SK-N-SH (cell line): ENCODE data around the gene ATP6AP1.

Experiments
- CHD2 ChIP-seq: fragments of 150-350 bp; IDR thresholded peaks from 2 replicates; pipeline ENCODE4 v1.6.1; 2018; ENCODE audit warnings: low read length; ENCODE audit not compliant: partially characterized antibody
- FOXM1 ChIP-seq: IDR thresholded peaks from 2 replicates; pipeline ENCODE4 v1.4.0; 2012; ENCODE audit warnings: low read depth, mild to moderate bottlenecking
- NFIC ChIP-seq: IDR thresholded peaks from 2 replicates; pipeline ENCODE4 v1.4.0; 2012; ENCODE audit warnings: borderline replicate concordance
- NRF1 ChIP-seq: IDR thresholded peaks from 2 replicates; pipeline ENCODE4 v1.6.1; 2012; ENCODE audit warnings: low read depth, mild to moderate bottlenecking, low read length
- POLR2AphosphoS5 ChIP-seq: IDR thresholded peaks from 2 replicates; pipeline ENCODE4 v1.6.1; 2012; ENCODE audit warnings: low read depth, low read length
- RAD21 ChIP-seq: IDR thresholded peaks from 2 replicates; pipeline ENCODE4 v1.6.1; 2012; ENCODE audit warnings: mild to moderate bottlenecking, low read length
- RCOR1 ChIP-seq: fragments of 150-350 bp; IDR thresholded peaks from 2 replicates; pipeline ENCODE4 v1.6.1; 2017; ENCODE audit warnings: antibody characterized with exemption, low read length
- RFX5 ChIP-seq: IDR thresholded peaks from 2 replicates; pipeline ENCODE4 v1.6.1; 2012; ENCODE audit warnings: mild to moderate bottlenecking, improper control_type of control experiment, low read length
- TAF1 ChIP-seq: IDR thresholded peaks from 2 replicates; pipeline ENCODE4 v1.6.1; 2012; ENCODE audit warnings: low read depth, mild to moderate bottlenecking, low read length, moderate library complexity, borderline replicate concordance
- YY1 ChIP-seq: IDR thresholded peaks from 2 replicates; pipeline ENCODE4 v1.4.0; 2012; ENCODE audit warnings: low read depth, mild to moderate bottlenecking
- TF ChIP-seq, protein P1 (sequence below): fragments of 200-600 bp; sonication (generic); IDR thresholded peaks from 2 replicates; pipeline ENCODE4 v1.6.1; 2017; ENCODE audit warnings: antibody characterized with exemption, mild to moderate bottlenecking, moderate library complexity
- TF ChIP-seq, protein P2 (sequence below): fragments of 150-350 bp; IDR thresholded peaks from 2 replicates; pipeline ENCODE4 v1.6.1; 2017; ENCODE audit warnings: antibody characterized with exemption, low read length, low read depth, borderline replicate concordance

GRCh38 chrX:154383359-154384283 is 44.9 kb upstream of the ATP6AP1 start:
- TF ChIP-seq RCOR1 (no peak), RAD21 (no peak), NRF1 (no peak), TAF1 (no peak), CHD2 (no peak), POLR2AphosphoS5 (no peak), YY1 (no peak), FOXM1 (no peak), NFIC (no peak), RFX5 (no peak)
- TF ChIP-seq, protein P1, sequence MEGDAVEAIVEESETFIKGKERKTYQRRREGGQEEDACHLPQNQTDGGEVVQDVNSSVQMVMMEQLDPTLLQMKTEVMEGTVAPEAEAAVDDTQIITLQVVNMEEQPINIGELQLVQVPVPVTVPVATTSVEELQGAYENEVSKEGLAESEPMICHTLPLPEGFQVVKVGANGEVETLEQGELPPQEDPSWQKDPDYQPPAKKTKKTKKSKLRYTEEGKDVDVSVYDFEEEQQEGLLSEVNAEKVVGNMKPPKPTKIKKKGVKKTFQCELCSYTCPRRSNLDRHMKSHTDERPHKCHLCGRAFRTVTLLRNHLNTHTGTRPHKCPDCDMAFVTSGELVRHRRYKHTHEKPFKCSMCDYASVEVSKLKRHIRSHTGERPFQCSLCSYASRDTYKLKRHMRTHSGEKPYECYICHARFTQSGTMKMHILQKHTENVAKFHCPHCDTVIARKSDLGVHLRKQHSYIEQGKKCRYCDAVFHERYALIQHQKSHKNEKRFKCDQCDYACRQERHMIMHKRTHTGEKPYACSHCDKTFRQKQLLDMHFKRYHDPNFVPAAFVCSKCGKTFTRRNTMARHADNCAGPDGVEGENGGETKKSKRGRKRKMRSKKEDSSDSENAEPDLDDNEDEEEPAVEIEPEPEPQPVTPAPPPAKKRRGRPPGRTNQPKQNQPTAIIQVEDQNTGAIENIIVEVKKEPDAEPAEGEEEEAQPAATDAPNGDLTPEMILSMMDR, result no peak
- TF ChIP-seq, protein P2, sequence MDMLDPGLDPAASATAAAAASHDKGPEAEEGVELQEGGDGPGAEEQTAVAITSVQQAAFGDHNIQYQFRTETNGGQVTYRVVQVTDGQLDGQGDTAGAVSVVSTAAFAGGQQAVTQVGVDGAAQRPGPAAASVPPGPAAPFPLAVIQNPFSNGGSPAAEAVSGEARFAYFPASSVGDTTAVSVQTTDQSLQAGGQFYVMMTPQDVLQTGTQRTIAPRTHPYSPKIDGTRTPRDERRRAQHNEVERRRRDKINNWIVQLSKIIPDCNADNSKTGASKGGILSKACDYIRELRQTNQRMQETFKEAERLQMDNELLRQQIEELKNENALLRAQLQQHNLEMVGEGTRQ, result no peak
